IMR-90 (cell line): ENCODE results near the gene SVBP. TPM values are rescaled to one million over a fixed set of nuclear protein-coding genes. Genes with fewer than 3 reads are reported as not detected.

Source experiments
- ATAC-seq: fragments of 200-7000 bp; cut with Tn5 transposase; 2 replicates; pipeline ENCODE4 v1.9.1; 2020; ENCODE audit warnings: low read depth, mild to moderate bottlenecking, moderate library complexity
- BruUV-seq: library from RNA; stranded (reverse); fragments of 400-500 nt; replicated peaks from 2 replicates; lab custom pipeline; 2021; lab: Mats Ljungman, UMichigan
- CTCF ChIA-PET: fragments of 300-600 bp; formaldehyde crosslinking; extraction: SDS; loops from one replicate; lab custom pipeline; 2021; ENCODE audit warnings: antibody characterized with exemption; lab: Yijun Ruan, JAX
- POLR2A ChIA-PET: fragments of 300-600 bp; sonication (Branson Sonifier 250); formaldehyde crosslinking; loops from one replicate; lab custom pipeline; 2022; ENCODE audit warnings: antibody characterized with exemption; ENCODE audit not compliant: unreplicated experiment; lab: Charles Lee
- DNase-seq: peaks from one replicate; pipeline ENCODE4 v3.0.0; 2013
- H2AFZ ChIP-seq: replicated peaks from 2 replicates; pipeline ENCODE3; 2013; ENCODE audit warnings: low read length, mild to moderate bottlenecking; ENCODE audit not compliant: poor library complexity
- H2AK5ac ChIP-seq: 2 replicates; pipeline ENCODE4 v1.6.1; 2013; ENCODE audit warnings: low read depth, low read length, inconsistent platforms
- H2AK9ac ChIP-seq: replicated peaks from 2 replicates; pipeline ENCODE3; 2013; ENCODE audit warnings: mild to moderate bottlenecking, low read depth, low read length, moderate library complexity; ENCODE audit not compliant: poor library complexity
- H2BK120ac ChIP-seq: 2 replicates; pipeline ENCODE4 v1.6.1; 2013; ENCODE audit warnings: low read depth, low read length, inconsistent platforms
- H2BK15ac ChIP-seq: 3 replicates; pipeline ENCODE4 v1.6.1; 2013; ENCODE audit warnings: low read depth, low read length, inconsistent platforms
- H2BK20ac ChIP-seq: 2 replicates; pipeline ENCODE4 v1.6.1; 2013; ENCODE audit warnings: low read depth, mild to moderate bottlenecking, inconsistent platforms, low read length, moderate library complexity
- H2BK5ac ChIP-seq: 2 replicates; pipeline ENCODE4 v1.6.1; 2013; ENCODE audit warnings: mild to moderate bottlenecking, low read depth, low read length, inconsistent platforms; ENCODE audit not compliant: poor library complexity, severe bottlenecking
- H3K14ac ChIP-seq: replicated peaks from 2 replicates; pipeline ENCODE4 v1.6.1; 2013; ENCODE audit warnings: low read depth, low read length, inconsistent platforms
- H3K18ac ChIP-seq: 2 replicates; pipeline ENCODE4 v1.6.1; 2013; ENCODE audit warnings: low read depth, low read length, control low read depth
- H3K23ac ChIP-seq: 2 replicates; pipeline ENCODE4 v1.6.1; 2013; ENCODE audit warnings: low read depth, low read length, inconsistent platforms
- H3K27ac ChIP-seq: 2 replicates; pipeline ENCODE4 v1.5.1; 2013; ENCODE audit warnings: mild to moderate bottlenecking, control low read depth, low read length; ENCODE audit not compliant: insufficient read depth
- H3K27me3 ChIP-seq: 2 replicates; pipeline ENCODE4 v1.6.1; 2013; ENCODE audit warnings: low read length; ENCODE audit not compliant: control insufficient read depth, insufficient read depth
- H3K36me3 ChIP-seq: 2 replicates; pipeline ENCODE4 v1.6.1; 2013; ENCODE audit warnings: low read length, mixed read lengths; ENCODE audit not compliant: control insufficient read depth, insufficient read depth
- H3K4ac ChIP-seq: 2 replicates; pipeline ENCODE4 v1.6.1; 2013; ENCODE audit warnings: low read depth, low read length, inconsistent platforms
- H3K4me1 ChIP-seq: 2 replicates; pipeline ENCODE4 v1.6.1; 2013; ENCODE audit warnings: low read length, mixed read lengths; ENCODE audit not compliant: control insufficient read depth, insufficient read depth
- H3K4me2 ChIP-seq: 2 replicates; pipeline ENCODE4 v1.6.1; 2013; ENCODE audit warnings: low read depth, mild to moderate bottlenecking, control low read depth, low read length, moderate library complexity
- H3K4me3 ChIP-seq: 2 replicates; pipeline ENCODE4 v1.5.1; 2013; ENCODE audit warnings: low read depth, mild to moderate bottlenecking, control low read depth, low read length, moderate library complexity; ENCODE audit not compliant: insufficient read depth
- H3K56ac ChIP-seq: 2 replicates; pipeline ENCODE4 v1.6.1; 2013; ENCODE audit warnings: low read length, inconsistent platforms; ENCODE audit not compliant: insufficient read depth; ENCODE audit errors: extremely low read depth
- H3K79me1 ChIP-seq, 2 experiments: 2 replicates each; pipeline ENCODE4 v1.6.1; 2013; ENCODE audit warnings: low read length in 2 of 2, inconsistent platforms in 1 of 2, low read depth in 1 of 2
- H3K9ac ChIP-seq: 2 replicates; pipeline ENCODE4 v1.6.1; 2013; ENCODE audit warnings: low read depth, low read length, control low read depth
- H3K9me1 ChIP-seq: 2 replicates; pipeline ENCODE4 v1.6.1; 2013; ENCODE audit warnings: low read length, inconsistent platforms; ENCODE audit not compliant: insufficient read depth
- H3K9me3 ChIP-seq: 2 replicates; pipeline ENCODE4 v1.6.1; 2013; ENCODE audit warnings: low read length; ENCODE audit not compliant: control insufficient read depth, insufficient read depth
- H4K20me1 ChIP-seq: 2 replicates; pipeline ENCODE4 v1.6.1; 2013; ENCODE audit warnings: low read length, inconsistent platforms; ENCODE audit not compliant: insufficient read depth
- H4K5ac ChIP-seq: 2 replicates; pipeline ENCODE4 v1.6.1; 2013; ENCODE audit warnings: mild to moderate bottlenecking, low read depth, low read length, control low read depth
- H4K8ac ChIP-seq, 2 experiments: 2 replicates each; pipeline ENCODE4 v1.6.1; 2013; ENCODE audit warnings: low read depth in 2 of 2, low read length in 2 of 2, control low read depth in 1 of 2, inconsistent platforms in 1 of 2
- H4K91ac ChIP-seq: 2 replicates; pipeline ENCODE4 v1.6.1; 2013; ENCODE audit warnings: low read depth, low read length, inconsistent platforms; ENCODE audit not compliant: insufficient read depth
- BHLHE40 ChIP-seq: fragments of 150-350 bp; IDR thresholded peaks from 2 replicates; pipeline ENCODE4 v1.6.1; 2016; ENCODE audit warnings: mild to moderate bottlenecking, low read depth, low read length
- CEBPB ChIP-seq: IDR thresholded peaks from 2 replicates; pipeline ENCODE4 v1.6.1; 2012; ENCODE audit warnings: low read depth, low read length, improper control_type of control experiment
- CHD1 ChIP-seq: IDR thresholded peaks from 2 replicates; pipeline ENCODE4 v1.6.1; 2012; ENCODE audit warnings: low read depth, low read length, improper control_type of control experiment
- FOS ChIP-seq: fragments of 150-350 bp; IDR thresholded peaks from 2 replicates; pipeline ENCODE4 v1.6.1; 2016; ENCODE audit warnings: low read depth, low read length
- MAFK ChIP-seq: IDR thresholded peaks from 2 replicates; pipeline ENCODE4 v1.6.1; 2012; ENCODE audit warnings: low read depth, low read length, improper control_type of control experiment
- MXI1 ChIP-seq: IDR thresholded peaks from 2 replicates; pipeline ENCODE4 v1.6.1; 2012; ENCODE audit warnings: low read depth, mild to moderate bottlenecking, low read length, moderate library complexity, borderline replicate concordance
- NFE2L2 ChIP-seq: fragments of 150-350 bp; IDR thresholded peaks from 2 replicates; pipeline ENCODE4 v1.6.1; 2016; ENCODE audit warnings: low read depth, mild to moderate bottlenecking, low read length
- POLR2A ChIP-seq: IDR thresholded peaks from 2 replicates; pipeline ENCODE4 v1.6.1; 2012; ENCODE audit warnings: mild to moderate bottlenecking, low read depth, low read length
- RAD21 ChIP-seq: IDR thresholded peaks from 2 replicates; pipeline ENCODE4 v1.6.1; 2012; ENCODE audit warnings: low read length, improper control_type of control experiment
- RCOR1 ChIP-seq: IDR thresholded peaks from 2 replicates; pipeline ENCODE4 v1.6.1; 2012; ENCODE audit warnings: mild to moderate bottlenecking, low read length, improper control_type of control experiment; ENCODE audit not compliant: insufficient replicate concordance
- RFX5 ChIP-seq: IDR thresholded peaks from 2 replicates; pipeline ENCODE4 v1.8.0; 2012; ENCODE audit warnings: low read depth, mild to moderate bottlenecking, low read length, moderate library complexity
- WGBS, 2 experiments: methylation state at CpG; one replicate each; pipeline versions ENCODE4 v1.1.5 to v1.1.7; 2013; ENCODE audit warnings: missing lambda C conversion rate in 2 of 2; ENCODE audit not compliant: insufficient read length in 1 of 2; ENCODE audit errors: extremely low coverage in 2 of 2; 5-methylcytosine and 5-hydroxymethylcytosine counted together
- dilution Hi-C: fragments of 300-500 bp; cut with HindIII; formaldehyde crosslinking; loops from one replicate; pipeline ENCODE4 v1.14.3; 2018; ENCODE audit warnings: low sequenced_read_pairs; ENCODE audit not compliant: unreplicated experiment
- in situ Hi-C: fragments of 300-500 bp; cut with MboI; formaldehyde crosslinking; loops from 3 replicates; pipeline ENCODE4 v1.14.3; 2019; ENCODE audit warnings: low sequenced_read_pairs, inconsistent platforms, mixed read lengths
- intact Hi-C: fragments of 100-400 bp; cut with micrococcal nuclease; formaldehyde crosslinking; loops from 2 replicates; pipeline ENCODE4 v1.10.0; 2022
- polyA plus RNA-seq, 3 experiments: library from polyadenylated mRNA; depleted of rRNA; stranded (reverse); fragments of >200 nt; gene quantifications; 2 replicates each; pipeline ENCODE4 v1.2.3, GENCODE V29; 2012; ENCODE audit warnings: low replicate concordance in 1 of 3
- total RNA-seq: library from RNA; depleted of rRNA; stranded (reverse); fragments of >200 nt; gene quantifications from 2 replicates; pipeline ENCODE4 v1.2.3, GENCODE V29; 2012
- TF ChIP-seq, protein P1 (sequence below): fragments of 150-350 bp; IDR thresholded peaks from 2 replicates; pipeline ENCODE4 v1.6.1; 2016; ENCODE audit warnings: low read depth, mild to moderate bottlenecking, low read length, moderate library complexity, borderline replicate concordance
- TF ChIP-seq, protein P2 (sequence below): fragments of 150-350 bp; IDR thresholded peaks from 2 replicates; pipeline ENCODE4 v1.6.1; 2017; ENCODE audit warnings: mild to moderate bottlenecking, antibody characterized with exemption, low read length, low read depth

Gene SVBP
- total and polyA plus RNA-seq, 2 of the 4 experiments (the other 2 are of a cell fraction): 9.7 to 11.5 TPM

DNA sequence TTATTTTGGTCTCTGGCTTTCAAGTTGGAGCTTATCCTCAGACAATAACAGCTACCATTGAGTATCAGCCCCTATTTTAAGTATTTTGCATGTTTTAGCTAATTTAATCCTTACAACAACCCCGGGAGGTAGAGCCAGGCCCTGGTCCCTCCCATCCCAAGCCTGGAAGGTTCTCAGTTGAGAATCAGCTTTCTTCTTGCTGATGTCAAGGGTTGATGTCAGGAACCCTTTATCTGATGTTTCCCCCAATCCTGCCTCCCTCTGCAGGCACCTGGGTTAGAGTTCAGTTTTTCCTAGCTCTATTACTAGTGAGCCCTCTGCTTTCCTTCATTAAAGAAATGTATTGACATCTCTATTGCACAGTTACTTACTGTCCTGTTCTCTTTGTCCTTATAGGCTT, 3.6 kb upstream of the SVBP start:
- Histone ChIP-seq H3K27me3 (no peaks in the 10 kb centered on the region), H4K20me1 (no peaks in the 10 kb centered on the region), H3K4ac (no peak overlapping the region), H3K9me3 (no peaks in the 10 kb centered on the region), H2BK5ac (no peak overlapping the region), H4K8ac (0 out of 4 replicates have a peak overlapping the region, but pooled peaks of 1 of the 2 experiments have one; percentile 35), H3K4me2 (no peak overlapping the region), H3K9ac (no peak overlapping the region), H3K27ac (no peak overlapping the region), H3K56ac (no peak overlapping the region), H3K4me1 (peaks cover 2% of the 10 kb centered on the region; the same call in 1 of the 2 replicates), H2AK9ac (no peak overlapping the region), H3K23ac (peak overlapping the region; percentile 34; the same call in 1 of the 2 replicates), H2BK20ac (no peak overlapping the region), H3K14ac (no peak overlapping the region), H3K79me1 (peaks cover 27 to 46% of the 10 kb centered on the region in 2 experiments), H2AK5ac (no peak overlapping the region), H4K5ac (no peak overlapping the region), H4K91ac (no peak overlapping the region), H3K9me1 (no peaks in the 10 kb centered on the region; the same call in 1 of the 2 replicates), H2BK120ac (no peak overlapping the region), H2BK15ac (no peak overlapping the region), H3K4me3 (no peak overlapping the region), H3K18ac (no peak overlapping the region), H2AFZ (no peak overlapping the region), H3K36me3 (no peaks in the 10 kb centered on the region)
- ChIA-PET POLR2A (interaction anchor here (0.6 kb wide), 1 partner anchor 57 kb away, joined by 3 read pairs; no protein-coding TSS in a partner anchor), CTCF (interaction anchor here (0.8 kb wide), 1 partner anchor 25 kb away, joined by 3 read pairs; no protein-coding TSS in a partner anchor)
- no TSS peak for BruUV-seq
- dilution Hi-C loops: no loop called here
- in situ Hi-C loops: no loop called here
- ATAC-seq: no peak
- TF ChIP-seq NFE2L2: no peak
- no peak for TF ChIP-seq FOS
- TF ChIP-seq, protein P1, sequence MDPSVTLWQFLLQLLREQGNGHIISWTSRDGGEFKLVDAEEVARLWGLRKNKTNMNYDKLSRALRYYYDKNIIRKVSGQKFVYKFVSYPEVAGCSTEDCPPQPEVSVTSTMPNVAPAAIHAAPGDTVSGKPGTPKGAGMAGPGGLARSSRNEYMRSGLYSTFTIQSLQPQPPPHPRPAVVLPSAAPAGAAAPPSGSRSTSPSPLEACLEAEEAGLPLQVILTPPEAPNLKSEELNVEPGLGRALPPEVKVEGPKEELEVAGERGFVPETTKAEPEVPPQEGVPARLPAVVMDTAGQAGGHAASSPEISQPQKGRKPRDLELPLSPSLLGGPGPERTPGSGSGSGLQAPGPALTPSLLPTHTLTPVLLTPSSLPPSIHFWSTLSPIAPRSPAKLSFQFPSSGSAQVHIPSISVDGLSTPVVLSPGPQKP: no peak
- TF ChIP-seq MXI1: no peak
- no peak for TF ChIP-seq MAFK
- no peak for TF ChIP-seq RFX5
- no peak for TF ChIP-seq RCOR1
- TF ChIP-seq POLR2A: no peak
- TF ChIP-seq BHLHE40: no peak
- no peak for TF ChIP-seq CEBPB
- TF ChIP-seq, protein P2, sequence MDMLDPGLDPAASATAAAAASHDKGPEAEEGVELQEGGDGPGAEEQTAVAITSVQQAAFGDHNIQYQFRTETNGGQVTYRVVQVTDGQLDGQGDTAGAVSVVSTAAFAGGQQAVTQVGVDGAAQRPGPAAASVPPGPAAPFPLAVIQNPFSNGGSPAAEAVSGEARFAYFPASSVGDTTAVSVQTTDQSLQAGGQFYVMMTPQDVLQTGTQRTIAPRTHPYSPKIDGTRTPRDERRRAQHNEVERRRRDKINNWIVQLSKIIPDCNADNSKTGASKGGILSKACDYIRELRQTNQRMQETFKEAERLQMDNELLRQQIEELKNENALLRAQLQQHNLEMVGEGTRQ: no peak
- no peak for TF ChIP-seq CHD1
- TF ChIP-seq RAD21: no peak
- no peak for DNase-seq
- intact Hi-C loops: no loop called here
- no CpG with 5 or more reads among the region's 1 CpG for WGBS, 2 experiments
